ENCODE measurements around the gene L2HGDH.

- TF ChIP-seq, protein P1, sequence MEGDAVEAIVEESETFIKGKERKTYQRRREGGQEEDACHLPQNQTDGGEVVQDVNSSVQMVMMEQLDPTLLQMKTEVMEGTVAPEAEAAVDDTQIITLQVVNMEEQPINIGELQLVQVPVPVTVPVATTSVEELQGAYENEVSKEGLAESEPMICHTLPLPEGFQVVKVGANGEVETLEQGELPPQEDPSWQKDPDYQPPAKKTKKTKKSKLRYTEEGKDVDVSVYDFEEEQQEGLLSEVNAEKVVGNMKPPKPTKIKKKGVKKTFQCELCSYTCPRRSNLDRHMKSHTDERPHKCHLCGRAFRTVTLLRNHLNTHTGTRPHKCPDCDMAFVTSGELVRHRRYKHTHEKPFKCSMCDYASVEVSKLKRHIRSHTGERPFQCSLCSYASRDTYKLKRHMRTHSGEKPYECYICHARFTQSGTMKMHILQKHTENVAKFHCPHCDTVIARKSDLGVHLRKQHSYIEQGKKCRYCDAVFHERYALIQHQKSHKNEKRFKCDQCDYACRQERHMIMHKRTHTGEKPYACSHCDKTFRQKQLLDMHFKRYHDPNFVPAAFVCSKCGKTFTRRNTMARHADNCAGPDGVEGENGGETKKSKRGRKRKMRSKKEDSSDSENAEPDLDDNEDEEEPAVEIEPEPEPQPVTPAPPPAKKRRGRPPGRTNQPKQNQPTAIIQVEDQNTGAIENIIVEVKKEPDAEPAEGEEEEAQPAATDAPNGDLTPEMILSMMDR (IDR thresholded peaks at IDR 0.05), result no peak
- no peak for TF ChIP-seq POLR2A (IDR thresholded peaks at IDR 0.05)
- no peak for TF ChIP-seq EP300 (IDR thresholded peaks at IDR 0.05)
Measured at GRCh38 chr14:50331596-50331995, 19.6 kb upstream of the L2HGDH start.
